C4-2B (cell line): Measurements from ENCODE around the gene FGFR3.

ENCODE experiments used
- H3K27ac ChIP-seq: fragments of 450-650 bp; 2 replicates; pipeline ENCODE4 v1.5.1; 2017
- ZFX ChIP-seq: fragments of 450-650 bp; IDR thresholded peaks from 2 replicates; pipeline ENCODE4 v1.6.1; 2017
- TF ChIP-seq, protein P1 (sequence below): fragments of 450-650 bp; conservative IDR thresholded peaks from 2 replicates; pipeline ENCODE4 v1.5.1; 2017; ENCODE audit warnings: mild to moderate bottlenecking

Gene FGFR3

DNA sequence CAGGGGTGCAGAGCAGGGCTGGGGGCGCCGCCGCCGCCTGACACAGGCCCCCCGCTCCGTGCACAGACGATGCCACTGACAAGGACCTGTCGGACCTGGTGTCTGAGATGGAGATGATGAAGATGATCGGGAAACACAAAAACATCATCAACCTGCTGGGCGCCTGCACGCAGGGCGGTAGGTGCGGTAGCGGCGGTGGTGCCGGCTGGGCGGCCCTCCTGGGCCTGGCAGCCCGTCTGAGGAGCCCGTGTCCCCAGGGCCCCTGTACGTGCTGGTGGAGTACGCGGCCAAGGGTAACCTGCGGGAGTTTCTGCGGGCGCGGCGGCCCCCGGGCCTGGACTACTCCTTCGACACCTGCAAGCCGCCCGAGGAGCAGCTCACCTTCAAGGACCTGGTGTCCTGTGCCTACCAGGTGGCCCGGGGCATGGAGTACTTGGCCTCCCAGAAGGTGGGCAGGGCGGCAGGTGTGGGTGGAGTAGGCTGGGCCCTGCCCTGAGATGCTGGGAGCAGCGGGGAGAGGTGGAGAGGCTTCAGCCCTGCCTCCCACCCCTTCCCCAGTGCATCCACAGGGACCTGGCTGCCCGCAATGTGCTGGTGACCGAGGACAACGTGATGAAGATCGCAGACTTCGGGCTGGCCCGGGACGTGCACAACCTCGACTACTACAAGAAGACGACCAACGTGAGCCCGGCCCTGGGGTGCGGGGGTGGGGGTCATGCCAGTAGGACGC, 12.6 kb downstream of the FGFR3 start:
- no peak overlapping the region for H3K27ac ChIP-seq
- TF ChIP-seq ZFX: no peak
- TF ChIP-seq, protein P1, sequence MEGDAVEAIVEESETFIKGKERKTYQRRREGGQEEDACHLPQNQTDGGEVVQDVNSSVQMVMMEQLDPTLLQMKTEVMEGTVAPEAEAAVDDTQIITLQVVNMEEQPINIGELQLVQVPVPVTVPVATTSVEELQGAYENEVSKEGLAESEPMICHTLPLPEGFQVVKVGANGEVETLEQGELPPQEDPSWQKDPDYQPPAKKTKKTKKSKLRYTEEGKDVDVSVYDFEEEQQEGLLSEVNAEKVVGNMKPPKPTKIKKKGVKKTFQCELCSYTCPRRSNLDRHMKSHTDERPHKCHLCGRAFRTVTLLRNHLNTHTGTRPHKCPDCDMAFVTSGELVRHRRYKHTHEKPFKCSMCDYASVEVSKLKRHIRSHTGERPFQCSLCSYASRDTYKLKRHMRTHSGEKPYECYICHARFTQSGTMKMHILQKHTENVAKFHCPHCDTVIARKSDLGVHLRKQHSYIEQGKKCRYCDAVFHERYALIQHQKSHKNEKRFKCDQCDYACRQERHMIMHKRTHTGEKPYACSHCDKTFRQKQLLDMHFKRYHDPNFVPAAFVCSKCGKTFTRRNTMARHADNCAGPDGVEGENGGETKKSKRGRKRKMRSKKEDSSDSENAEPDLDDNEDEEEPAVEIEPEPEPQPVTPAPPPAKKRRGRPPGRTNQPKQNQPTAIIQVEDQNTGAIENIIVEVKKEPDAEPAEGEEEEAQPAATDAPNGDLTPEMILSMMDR: no peak

DNA sequence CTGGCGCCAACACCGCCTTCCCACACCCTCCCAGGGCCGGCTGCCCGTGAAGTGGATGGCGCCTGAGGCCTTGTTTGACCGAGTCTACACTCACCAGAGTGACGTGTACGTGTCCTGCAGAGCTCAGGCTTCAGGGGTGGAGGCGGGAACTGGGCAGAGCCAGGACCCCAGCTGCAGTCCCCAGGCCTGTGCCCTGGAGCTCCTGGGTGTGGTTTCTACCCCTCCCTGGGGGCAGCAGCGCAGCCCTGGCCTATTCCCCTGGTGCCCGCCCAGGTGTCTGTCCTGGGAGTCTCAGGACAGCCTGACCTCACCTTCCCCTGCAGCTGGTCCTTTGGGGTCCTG, 13.1 kb downstream of the FGFR3 start:
- H3K27ac ChIP-seq: no peak overlapping the region
- TF ChIP-seq ZFX: no peak
- TF ChIP-seq, protein P1: no peak

DNA sequence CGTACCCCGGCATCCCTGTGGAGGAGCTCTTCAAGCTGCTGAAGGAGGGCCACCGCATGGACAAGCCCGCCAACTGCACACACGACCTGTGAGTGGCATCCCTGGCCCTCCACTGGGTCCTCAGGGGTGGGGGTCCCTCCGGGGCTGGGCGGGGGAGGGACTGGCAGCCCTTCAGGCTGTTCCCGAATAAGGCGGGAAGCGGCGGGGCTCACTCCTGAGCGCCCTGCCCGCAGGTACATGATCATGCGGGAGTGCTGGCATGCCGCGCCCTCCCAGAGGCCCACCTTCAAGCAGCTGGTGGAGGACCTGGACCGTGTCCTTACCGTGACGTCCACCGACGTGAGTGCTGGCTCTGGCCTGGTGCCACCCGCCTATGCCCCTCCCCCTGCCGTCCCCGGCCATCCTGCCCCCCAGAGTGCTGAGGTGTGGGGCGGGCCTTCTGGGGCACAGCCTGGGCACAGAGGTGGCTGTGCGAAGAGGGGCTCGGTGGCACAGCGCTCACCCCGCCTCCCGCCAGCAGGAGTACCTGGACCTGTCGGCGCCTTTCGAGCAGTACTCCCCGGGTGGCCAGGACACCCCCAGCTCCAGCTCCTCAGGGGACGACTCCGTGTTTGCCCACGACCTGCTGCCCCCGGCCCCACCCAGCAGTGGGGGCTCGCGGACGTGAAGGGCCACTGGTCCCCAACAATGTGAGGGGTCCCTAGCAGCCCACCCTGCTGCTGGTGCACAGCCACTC, 13.7 kb downstream of the FGFR3 start:
- TF ChIP-seq, protein P1: no peak
- no peak for TF ChIP-seq ZFX
- H3K27ac ChIP-seq: no peak overlapping the region

DNA sequence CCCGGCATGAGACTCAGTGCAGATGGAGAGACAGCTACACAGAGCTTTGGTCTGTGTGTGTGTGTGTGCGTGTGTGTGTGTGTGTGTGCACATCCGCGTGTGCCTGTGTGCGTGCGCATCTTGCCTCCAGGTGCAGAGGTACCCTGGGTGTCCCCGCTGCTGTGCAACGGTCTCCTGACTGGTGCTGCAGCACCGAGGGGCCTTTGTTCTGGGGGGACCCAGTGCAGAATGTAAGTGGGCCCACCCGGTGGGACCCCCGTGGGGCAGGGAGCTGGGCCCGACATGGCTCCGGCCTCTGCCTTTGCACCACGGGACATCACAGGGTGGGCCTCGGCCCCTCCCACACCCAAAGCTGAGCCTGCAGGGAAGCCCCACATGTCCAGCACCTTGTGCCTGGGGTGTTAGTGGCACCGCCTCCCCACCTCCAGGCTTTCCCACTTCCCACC, 14.3 kb downstream of the FGFR3 start:
- TF ChIP-seq, protein P1: no peak
- TF ChIP-seq ZFX: no peak
- no peak overlapping the region for H3K27ac ChIP-seq

DNA sequence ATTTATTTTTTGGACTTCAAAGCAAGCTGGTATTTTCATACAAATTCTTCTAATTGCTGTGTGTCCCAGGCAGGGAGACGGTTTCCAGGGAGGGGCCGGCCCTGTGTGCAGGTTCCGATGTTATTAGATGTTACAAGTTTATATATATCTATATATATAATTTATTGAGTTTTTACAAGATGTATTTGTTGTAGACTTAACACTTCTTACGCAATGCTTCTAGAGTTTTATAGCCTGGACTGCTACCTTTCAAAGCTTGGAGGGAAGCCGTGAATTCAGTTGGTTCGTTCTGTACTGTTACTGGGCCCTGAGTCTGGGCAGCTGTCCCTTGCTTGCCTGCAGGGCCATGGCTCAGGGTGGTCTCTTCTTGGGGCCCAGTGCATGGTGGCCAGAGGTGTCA, 15.3 kb downstream of the FGFR3 start:
- H3K27ac ChIP-seq: peak overlapping the region; percentile 14; the same call in 1 of the 2 replicates

DNA sequence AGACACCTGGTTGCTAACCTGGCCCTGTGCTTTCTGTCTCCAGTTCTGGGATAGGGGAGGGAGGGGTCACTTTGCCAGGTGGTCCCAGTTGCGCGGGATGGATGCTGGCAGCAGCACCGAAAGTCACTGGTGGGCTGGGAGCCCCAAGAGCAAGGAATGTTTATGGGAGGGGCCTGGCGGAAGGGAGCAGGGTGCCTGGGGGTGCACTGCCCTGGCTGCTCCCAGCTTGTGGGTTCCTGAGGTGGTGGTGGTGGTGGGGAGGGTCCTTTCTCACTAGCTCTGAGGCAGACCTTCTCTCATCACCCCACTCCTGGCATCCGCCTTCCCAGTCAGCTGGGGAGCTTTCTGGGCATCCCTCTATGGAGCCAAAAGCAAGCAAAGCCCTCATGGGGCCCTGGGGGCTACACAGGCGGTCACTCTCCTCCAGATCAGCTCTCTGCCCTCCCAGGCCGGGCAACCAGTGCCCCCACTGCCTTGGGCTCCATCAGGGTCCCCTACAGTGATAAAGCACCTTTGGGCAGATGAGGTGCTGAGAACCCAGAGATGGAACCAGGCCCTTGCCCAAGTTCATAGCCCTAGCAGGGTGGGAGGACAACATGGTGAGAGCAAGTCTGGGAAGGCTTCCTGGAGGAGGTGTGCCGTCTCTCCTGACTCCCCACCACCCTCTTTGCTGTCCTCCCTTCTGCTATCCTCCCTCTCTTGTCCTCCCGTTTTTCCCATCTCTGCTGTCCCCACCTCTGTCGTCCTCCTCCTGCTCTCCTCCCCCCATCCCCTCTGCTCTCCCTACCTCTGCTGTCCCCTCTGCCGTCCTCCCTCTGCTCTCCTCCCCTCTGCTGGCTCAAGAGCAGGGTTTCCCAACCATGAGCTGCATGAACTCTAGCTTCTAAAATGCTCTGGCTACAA, 16.0 kb downstream of the FGFR3 start:
- TF ChIP-seq, protein P1: no peak
- no peak for TF ChIP-seq ZFX
- H3K27ac ChIP-seq: peak overlapping the region; percentile 14; the same call in 1 of the 2 replicates

More for the DNA sequence above, 15.3 kb downstream of the FGFR3 start:
- no peak for TF ChIP-seq ZFX
- TF ChIP-seq, protein P1: no peak
